ENCODE results near the gene GARIN5B.
"Not testable (repeated sequence)": the region's sequence is repeated elsewhere in the genome, so short reads cannot be mapped to it uniquely, and the experiment has no call there.

The GARIN5B gene

DNA sequence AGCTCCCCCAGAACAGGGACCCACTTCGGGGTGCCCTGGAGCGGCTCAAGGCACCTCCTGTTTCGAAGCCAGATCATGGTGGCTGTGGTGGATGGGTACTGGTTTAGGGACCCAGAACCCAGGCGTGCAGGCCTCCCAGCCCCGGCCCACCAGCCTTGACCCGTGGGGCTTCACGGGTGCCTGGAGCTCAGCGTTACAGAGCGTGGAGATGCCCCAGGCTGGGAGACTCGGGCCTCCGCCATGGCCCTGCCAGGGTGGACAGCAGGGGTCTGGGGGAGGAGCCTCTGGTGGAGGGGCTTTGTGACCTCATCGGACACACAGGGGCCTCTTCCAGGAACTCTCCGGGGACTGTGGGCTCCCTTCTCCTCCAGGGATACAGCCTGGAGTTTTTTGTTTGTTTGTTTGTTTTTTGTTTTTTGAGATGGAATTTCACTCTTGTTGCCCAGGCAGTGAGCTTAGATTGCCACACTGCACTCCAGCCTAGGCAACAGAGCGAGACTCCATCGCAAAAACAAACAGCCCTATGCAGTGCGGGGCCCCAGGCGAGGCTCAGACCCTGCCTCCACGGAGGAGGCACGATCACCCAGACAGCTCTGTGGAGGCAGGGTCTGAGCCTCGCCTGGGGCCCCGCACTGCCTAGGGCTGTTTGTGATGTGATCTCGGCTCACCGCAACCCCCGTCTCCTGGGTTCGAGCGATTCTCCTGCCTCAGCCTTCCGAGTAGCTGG is at the start of gene GARIN5B:
TSS of gene GARIN5B (minus strand) at position 271 of the 727 bp plus-strand sequence. CDS start at position 77, 194 bp downstream.
- no peak for DNase-seq

DNA sequence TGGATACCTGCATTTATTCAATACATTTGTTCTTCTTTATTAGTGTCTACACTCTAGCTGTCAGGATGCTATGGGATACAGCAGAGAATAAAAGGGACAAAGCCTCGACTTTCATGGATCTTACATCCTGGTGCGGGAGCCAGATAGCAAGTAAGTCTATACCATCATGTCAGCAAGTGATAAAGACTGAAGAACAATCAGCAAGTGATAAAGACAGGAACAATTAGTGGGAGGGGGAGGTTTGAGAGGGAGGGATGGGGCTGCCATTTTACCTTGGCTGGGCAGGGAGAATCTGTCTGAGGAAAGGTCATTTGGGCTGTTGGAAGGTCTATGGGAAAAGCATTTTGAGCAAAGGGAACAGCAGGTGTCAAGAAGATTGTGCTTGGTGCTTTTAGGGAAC is 47.1 kb upstream of the GARIN5B start:
- DNase-seq: no peak

DNA sequence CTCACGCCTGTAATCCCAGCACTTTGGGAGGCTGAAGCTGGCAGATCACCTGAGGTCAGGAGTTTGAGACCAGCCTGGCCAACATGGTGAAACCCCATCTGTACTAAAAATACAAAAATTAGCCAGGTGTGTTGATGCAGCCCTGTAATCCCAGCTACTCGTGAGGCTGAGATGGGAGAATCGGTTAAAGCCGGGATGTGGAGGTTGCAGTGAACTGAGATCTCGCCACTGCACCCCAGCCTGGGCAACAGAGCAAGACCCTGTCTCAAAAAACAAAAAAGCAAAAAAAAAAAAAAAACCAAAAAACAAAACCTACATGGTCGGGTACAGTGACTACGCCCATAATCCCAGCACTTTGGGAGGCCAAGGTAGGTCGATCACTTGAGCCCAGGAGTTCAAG is 46.1 kb upstream of the GARIN5B start:
- not testable (repeated sequence) for DNase-seq

DNA sequence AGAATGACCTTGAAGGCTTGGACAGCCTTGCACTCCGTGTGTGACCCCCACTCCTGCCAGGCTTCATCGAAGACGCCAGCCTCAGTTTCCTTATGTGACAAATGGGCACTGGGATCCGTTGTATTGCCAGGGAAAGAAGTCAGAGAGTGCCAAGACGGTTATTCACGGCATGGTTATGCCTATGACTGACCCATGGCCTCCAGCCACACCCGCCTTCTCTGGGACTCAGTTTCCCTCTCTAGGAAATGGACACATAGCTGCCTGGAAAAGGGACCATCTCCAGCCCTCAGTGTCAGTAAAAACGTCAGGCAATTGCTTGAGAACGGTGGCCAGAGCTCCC is 45.4 kb upstream of the GARIN5B start:
- no peak for DNase-seq

DNA sequence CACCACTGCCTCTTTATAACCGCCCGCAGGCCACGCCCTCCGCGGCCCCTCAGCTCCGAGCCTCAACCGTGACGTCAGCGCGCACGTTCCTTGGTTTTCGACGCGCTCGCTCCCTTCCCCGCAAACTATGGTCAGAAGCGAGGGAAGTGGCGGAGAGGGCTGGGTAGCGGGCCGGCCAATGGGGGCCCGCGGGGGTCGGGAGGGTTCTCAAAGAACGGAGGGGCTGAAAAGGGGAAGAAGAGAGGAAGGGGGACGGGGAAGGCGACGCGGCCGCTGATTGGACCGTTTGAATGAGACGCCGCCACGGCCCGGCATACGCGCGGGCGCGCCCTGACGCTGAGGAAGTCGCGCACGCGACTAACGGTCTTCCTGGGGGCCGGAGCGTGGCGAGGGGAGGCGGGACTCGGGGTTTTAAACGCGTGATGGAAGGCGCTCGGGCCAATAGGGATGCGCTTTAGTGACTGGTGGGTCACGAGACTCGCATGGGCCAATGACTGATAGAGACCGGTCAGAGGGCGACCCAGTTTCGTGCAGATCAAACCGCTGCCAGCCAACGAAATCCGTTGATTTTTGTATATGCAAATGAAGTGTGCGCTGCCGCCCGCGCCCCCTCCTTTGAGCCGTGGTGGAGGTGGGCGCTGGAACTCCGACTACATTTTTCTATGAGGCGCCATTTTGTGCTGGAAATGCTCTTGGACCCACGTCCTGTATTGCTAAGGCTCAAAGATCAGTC is 44.9 kb upstream of the GARIN5B start:
- DNase-seq: peak; percentile 99

DNA sequence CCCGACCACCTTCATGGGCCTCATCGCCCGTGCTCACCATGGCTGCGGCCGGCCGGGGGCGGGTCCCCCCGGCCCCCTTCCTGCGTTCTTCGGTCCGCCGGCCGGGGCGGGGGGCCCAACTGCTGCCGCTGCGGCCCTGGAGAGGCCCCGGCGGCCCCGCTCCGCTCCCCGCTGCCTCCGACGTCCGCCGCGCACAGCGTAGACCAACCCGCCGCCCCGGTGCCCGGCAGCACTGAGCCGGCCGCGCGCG is 44.4 kb upstream of the GARIN5B start, which contains the start of gene UBE2S:
TSS of gene UBE2S (minus strand) at position 239 of the 250 bp plus-strand sequence. CDS start at position 40, 199 bp downstream.
- not testable (repeated sequence) for DNase-seq

DNA sequence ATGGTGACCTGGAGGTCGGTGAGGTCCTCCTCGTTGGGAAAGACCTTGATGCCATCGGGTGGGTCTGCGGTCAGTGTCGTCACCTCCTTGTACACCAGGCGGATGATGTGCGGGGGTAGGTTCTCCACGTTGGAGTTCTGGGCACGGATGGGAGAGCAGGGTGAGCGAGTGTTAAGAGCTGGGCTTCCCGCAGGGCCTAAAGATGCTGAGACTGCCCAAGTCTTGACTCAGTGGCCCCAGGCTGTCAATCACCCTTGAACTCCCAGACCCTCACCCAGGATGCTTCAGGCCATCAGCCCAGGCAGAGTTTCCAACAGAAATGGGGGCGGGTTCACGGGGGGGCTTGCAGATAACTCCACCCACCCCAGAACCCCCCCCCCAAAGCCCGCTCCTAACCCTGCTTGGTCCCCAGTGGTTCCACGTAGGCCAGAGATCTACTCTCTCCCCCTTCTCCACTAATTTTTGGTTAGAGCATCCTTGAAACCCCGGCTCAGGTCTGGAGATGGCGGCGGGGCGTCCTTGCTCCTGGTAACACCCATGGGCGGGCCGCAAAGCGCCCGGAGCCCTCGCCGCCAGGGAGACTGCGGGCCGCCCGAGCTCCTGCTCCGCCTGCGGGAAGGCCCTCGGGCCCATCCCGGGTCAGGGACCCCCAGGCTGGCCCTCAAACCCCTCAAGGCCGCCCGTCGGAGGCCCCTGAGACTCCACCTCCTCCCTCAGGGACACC is 43.9 kb upstream of the GARIN5B start:
- no peak for DNase-seq

DNA sequence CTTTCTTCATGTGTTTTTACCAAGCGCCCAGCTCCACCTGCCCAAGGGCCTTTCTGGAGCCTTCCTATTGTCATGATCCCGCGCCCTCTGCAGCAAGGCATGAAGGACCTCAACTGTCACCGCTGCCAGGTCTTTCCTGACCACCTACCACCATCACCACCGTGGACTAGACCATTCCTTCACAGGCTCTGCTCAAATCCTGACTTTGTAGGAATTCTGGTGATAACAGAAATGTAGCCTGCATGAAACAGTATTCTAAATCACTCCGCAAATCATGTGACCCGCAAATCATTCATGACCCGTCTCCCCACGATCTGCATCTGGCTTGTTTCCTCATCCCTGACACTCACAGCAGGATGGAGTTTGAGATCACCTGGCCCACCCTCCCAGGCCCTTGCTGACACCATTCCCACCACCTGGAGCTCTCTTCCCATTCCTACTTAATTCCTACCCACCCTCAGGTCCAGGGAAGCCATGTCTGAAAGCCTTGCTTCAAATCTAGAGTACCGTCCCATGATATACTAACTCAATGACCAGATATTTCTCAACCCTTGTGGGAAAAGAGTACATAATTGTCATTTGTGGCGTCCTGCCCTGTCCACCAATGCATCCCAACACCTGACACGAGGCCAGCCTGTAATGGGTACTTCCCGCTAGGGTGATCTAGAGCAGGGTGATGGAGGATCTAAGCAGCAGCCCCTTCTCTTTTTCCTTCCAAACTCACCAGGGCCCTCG is 43.2 kb upstream of the GARIN5B start:
- DNase-seq: no peak

DNA sequence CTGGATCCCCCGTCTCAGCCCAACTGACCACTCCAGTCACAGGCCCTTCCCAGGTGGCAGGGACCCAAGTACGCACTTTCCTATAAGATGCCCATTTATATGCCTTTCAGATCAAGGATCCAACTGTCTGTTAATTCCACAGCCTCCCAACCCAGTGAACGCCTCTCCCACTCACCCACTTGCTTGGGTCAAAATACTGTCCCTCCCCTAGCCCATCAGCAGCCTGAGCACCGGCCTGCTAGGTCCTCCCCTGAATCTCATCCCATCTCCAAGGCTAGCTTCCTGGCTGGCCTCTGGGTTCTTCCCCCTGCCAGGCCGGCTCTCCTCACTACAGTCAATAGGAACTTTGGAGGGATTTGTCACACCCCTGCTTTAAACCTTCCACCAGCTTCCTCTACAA is 42.6 kb upstream of the GARIN5B start:
- no peak for DNase-seq

DNA sequence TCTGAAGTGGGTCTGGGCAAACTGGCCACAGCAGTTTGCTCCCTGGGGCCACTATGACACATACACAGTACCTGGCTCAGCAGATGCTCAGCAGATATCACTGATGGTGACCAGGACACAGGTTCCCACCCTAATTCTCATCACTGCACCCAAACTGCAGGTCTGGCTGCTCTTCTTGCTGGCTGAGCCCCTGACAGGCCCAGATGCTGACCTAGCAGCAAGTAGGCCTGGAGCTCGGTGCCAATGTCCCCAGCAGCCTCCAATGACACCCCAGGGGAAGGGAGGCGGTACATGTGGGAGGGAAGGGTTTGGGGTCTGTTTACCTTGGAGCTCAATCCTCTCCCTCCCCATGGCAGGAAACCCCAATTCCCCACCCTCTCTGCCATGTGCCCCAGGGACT is 39.4 kb upstream of the GARIN5B start:
- DNase-seq: no peak

DNA sequence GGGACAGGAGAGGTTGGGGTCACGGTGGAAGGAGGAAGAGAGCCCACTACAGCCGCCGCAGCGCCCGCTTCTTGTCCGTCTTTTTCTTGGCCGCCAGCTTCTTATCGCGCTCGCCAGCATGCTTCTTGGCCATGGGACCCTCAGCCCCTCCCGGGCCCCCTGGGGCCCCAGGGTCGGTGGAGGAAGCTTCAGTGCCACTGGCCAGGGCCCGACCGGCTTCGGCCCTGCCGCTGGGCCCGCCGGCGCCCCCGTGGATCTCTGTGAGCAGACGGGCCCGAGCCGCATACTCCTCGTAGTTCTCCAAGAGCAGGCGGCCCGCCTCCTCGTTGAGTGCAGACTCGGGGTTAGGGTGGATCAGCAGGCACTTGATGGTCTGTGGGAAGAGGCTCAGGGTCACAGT is 38.3 kb upstream of the GARIN5B start:
- not testable (repeated sequence) for DNase-seq

DNA sequence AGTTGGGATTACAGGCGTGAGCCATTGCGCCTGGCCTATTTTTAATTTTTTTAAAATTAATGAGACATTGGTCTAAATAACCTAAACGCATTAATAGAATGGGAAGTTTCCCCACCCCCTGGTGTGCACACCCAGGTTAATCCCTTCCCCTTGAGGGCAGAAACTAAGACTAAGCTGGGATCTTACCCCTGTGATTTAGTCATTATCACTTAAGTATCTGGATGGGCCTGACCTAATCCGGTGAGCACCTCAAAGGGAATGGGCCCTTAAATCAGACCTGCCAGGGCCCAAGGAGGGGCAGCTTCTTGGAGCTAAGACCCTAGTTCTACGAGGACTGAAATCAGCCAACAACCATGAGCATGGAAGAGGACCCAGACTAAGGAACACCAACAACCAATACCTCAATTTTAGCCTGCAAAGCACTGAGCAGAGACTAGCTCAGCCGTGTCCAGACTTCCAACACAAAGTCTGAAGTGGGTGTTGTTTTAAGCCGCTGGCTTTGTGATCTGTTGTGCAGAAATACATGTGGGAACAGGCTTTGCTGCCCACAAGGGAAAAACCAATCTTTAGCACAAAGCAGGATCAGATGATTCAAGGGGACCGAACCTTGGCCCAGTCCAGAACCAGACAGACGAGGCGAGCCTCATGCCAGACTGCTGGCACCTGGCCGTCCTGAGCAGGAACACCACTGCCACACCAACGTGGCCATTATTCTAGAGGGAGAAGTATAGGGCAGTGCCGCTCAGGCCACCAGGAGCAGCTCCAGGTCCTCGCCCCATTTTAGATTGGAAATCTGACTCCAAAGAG is 37.4 kb upstream of the GARIN5B start:
- DNase-seq: no peak

DNA sequence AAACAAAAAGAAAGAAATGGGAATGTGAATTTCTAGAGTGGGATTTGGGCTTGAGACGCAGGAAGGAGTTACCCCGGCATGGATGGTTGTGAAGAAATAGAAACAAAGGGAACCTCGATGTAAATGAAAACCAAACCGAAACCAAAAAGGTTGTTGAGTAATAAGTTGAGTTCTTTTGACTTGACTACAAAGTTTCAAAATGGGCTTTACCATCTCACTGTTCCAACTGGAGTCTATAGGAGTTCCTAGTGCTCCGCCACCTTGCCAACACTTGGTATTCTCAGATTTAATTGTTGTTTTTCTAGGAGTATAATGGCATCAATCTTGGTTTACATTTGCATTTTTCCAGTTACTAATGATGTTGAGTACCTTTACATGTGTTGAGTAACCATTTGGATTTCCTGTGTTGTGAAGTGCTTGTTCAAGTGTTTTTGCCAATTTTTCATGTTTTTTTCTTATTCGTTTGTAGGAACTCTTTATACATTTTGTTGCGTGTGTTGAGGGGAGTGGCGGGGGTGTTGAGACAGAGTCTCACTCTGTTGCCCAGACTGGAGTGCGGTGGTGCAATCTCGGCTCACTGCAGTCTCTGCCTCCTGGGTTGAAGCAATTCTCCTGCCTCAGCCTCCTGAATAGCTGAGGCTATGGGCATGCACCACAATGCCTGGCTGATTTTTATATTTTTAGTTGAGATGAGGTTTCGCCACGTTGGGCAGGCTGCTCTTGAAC is 35.3 kb upstream of the GARIN5B start:
- no peak for DNase-seq

DNA sequence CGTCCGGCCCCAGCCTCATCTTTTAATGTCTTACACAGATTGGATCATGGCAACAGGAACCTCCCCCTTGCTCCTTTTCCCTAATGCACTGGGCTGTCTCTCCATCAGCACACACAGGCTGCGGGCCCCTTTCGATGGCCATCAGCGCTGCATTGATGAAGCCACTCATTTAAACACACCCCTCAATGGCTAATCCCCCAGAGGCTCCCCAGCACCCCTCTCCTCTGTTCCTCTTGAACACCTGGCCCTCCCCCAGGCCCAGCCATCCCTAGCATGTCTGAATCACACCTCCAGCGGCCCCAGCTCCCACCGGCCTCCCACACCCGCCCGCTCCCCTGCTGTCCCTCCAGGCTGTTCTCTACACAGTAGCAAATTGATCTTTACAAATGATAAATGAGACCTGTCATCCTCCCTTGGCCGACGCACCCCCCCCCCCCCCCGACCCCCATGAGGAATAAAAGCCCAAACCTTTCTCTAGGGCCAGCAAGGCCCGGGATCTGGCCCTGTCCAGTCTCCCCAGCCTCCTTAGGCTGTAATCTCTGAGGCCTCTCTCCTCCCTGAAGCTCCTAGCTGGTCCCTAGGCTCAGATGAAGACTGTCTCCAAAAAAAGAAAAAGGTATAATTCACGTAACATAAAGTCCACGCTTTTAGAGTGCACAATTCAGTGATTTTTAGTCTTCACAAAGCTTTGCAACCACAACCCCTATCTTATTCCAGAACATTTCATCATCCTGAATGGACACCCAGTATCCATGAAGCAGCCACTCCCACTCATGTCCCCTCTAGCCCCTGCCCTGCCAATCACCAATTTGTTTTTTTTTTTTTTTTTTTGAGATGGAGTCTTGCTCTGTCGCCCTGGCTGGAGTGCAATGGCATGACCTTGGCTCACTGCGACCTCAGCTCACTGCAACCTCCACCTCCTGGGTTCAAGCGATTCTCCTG is 30.0 kb upstream of the GARIN5B start:
- DNase-seq: no peak

DNA sequence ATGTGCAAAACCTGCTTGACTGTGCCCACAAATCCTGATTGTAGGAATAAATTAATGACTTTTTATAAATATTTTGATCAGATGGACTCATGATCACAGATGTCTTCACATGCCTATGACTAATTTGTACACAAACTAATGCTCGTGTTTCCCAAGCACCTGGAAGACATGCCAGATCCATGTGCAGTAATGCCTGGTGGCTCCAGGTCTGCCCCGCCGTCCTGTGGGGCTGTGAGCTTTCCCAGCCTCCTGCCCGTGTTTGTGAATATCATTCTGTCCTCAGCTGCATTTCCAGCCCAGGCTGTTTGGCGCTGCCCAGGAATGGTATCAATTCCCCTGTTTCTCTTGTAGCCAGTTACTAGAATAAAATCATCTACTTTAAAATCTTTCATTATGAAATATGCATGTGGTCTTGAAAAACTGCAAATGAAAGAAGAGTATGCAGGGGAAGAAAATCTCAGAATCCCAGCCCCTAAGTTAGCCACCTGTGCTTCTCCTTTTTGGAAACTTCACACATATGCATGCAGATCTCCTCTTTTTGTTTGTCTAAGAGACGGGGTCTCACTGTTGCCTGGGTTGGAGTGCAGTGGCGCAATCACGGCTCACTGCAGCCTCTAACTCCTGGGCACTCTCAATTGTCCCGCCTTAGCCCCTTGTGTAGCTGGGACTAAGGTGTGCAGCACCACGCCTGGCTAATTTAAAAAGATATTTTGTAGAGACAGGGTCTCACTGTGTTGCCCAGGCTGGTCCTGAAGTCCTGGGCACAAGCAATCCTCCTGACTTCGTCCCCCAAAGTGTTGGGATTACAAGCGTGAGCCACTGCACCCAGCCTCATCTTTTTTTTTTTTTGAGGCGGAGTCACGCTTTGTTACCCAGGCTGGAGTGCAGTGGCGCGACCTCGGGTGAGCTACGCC is 28.9 kb upstream of the GARIN5B start:
- peak; percentile 49 for DNase-seq

DNA sequence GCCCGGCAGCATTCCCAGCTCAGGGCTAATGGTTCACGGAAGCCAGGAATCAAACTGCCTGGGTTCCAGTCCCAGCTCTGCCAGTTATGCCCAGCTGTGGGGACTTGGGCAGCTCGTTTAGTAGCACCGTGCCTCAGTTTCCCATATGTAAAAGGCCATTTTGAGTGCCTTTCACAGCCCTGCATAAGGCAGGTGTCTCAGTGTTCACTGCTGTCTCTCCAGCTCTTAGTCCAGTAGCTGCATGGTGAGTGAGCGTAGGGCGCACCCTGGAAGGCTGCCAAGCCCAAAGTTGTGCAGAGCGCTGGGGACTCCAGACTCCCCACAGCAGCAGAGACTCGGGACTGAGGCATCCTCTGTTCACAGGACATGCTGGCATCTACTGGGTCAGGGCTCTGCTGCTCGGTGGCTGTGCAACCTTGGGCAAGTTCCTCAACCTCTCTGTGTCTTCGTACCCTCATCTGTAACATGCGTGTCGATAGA is 28.2 kb upstream of the GARIN5B start:
- no peak for DNase-seq

DNA sequence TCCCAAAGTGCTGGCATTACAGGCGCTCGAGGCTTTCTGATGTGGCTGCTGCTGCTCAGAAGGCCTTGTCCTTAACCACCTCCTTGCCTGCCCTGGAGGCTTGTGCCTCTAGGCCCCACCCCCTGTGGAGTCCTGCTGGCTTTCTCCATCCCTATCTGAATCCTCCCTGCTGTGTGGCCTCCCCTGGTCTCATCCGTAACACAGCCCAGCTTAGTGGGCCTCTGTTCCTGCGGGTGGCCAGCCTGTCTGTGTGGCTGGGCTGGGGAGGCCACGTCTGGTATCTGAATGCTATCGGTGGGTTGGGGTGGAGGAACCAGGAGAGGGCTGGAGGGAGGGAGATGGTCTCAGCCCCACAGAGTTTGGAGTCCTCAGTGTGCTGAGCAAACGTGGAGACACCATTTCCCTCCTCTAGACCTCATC is 27.4 kb upstream of the GARIN5B start:
- no peak for DNase-seq

DNA sequence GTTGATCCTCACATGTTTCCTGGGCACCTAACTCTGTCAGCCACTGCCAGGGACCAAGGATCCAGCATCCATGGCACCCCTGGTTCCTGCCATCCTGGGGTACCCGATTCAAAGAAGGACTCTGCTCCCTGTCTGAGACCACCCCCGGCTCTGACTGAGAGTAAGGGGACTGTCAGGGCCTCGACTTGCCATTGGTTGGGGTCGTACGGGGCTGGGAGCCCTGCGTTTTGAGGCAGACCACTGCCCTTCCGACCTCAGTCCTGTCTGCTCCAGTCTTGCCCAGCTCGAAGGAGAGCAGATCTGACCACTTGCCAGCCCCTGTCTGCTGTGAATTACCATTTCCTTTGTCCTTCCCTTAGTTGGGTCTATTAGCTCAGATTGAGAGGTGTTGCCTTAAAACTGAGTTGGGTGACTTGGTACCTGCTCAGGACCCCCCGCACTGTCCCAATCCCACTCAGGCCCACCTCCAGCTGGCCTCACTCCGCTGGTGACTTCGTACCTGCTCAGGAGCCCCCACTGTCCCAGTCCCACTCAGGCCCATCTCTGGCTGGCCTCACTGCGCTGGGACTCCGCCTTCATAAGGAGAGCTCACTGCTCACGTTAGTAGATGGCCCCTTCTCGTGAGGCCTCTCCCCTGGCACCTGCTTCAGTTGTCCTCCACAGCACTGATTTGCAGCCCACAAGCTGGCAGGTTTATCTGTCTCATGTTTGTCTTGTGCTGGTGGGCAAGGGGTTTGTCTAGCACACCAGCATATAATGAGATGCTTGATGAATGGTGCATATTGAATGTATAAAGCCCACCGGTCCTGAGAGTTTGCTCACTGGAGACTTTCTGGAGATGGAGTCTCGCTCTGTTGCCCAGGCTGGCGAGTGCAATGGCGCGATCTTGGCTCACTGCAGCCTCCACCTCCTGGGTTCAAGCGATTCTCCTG is 26.6 kb upstream of the GARIN5B start:
- DNase-seq: no peak
